Transverse colon (tissue), 4 donors: Measurements from ENCODE around the gene GPBP1. TPM values are rescaled to one million over a fixed set of nuclear protein-coding genes. Genes with fewer than 3 reads are reported as not detected.
A peak's percentile ranks its signal among the peaks of the same experiment; 100 is the strongest.

ENCODE experiments used
- DNase-seq: peaks from one replicate; pipeline ENCODE4 v3.0.0-alpha.2; 2019
- H3K27ac ChIP-seq, 4 donors: fragments of 200-600 bp; sonication (generic); 2 replicates each; pipeline ENCODE4 v1.5.1; 2016 to 2018; ENCODE audit warnings: inconsistent platforms in 4 of 4
- H3K27me3 ChIP-seq: fragments of 200-600 bp; sonication (generic); 2 replicates; pipeline ENCODE4 v1.5.1; 2017; ENCODE audit warnings: inconsistent platforms
- H3K36me3 ChIP-seq, 4 donors: fragments of 200-600 bp; sonication (generic); 2 replicates each; pipeline ENCODE4 v1.5.1; 2017 to 2019; ENCODE audit warnings: inconsistent platforms in 4 of 4
- H3K4me1 ChIP-seq, 4 donors: fragments of 200-600 bp; sonication (generic); 2 replicates each; pipeline ENCODE4 v1.5.1; 2017 to 2020; ENCODE audit warnings: inconsistent platforms in 4 of 4
- H3K4me3 ChIP-seq, 4 donors: fragments of 200-600 bp; sonication (generic); 1 replicate in 1 of 4; 2 replicates in 3 of 4; pipeline versions ENCODE4 v1.5.1 to v1.6.1; 2017 to 2019; ENCODE audit warnings: inconsistent platforms in 4 of 4
- H3K9me3 ChIP-seq, 2 donors: fragments of 200-600 bp; sonication (generic); 2 replicates each; pipeline ENCODE4 v1.5.1; 2017 to 2019; ENCODE audit warnings: inconsistent platforms in 2 of 2
- CTCF ChIP-seq, 5 experiments: fragments of 200-600 bp in 3 of 5; fragments of 450-650 bp in 2 of 5; sonication (generic) in 3 of 5; IDR thresholded peaks; 1 replicate in 2 of 5; 2 replicates in 3 of 5; pipeline ENCODE4 v1.5.1; 2016 to 2017; ENCODE audit warnings: antibody characterized with exemption in 5 of 5, inconsistent platforms in 3 of 5, mild to moderate bottlenecking in 2 of 5, moderate library complexity in 1 of 5
- EP300 ChIP-seq: sonication (generic); formaldehyde crosslinking; IDR thresholded peaks from one replicate; pipeline ENCODE4 v1.6.1; 2017; ENCODE audit warnings: antibody characterized with exemption, low read depth
- POLR2A ChIP-seq: fragments of 450-650 bp; IDR thresholded peaks from one replicate; pipeline ENCODE4 v1.6.1; 2016; ENCODE audit warnings: antibody characterized with exemption, mild to moderate bottlenecking, moderate library complexity
- POLR2AphosphoS5 ChIP-seq, 3 donors: sonication (generic); formaldehyde crosslinking; IDR thresholded peaks; one replicate each; pipeline ENCODE4 v1.6.1; 2016; ENCODE audit warnings: antibody characterized with exemption in 3 of 3
- WGBS, 2 donors: methylation state at CpG; one replicate each; pipeline ENCODE4 v1.1.5; 2018; ENCODE audit warnings: low coverage in 1 of 2; 5-methylcytosine and 5-hydroxymethylcytosine counted together
- in situ Hi-C, 4 donors: fragments of 200-750 bp; cut with MboI; loops; one replicate each; pipeline versions ENCODE4 v1.15.0 to v1.15.1; 2017; ENCODE audit warnings: low sequenced_read_pairs in 3 of 4, low pct_ligation_motif_present in 1 of 4, low pct_unique_long_range_greater_than_20kb in 1 of 4
- intact Hi-C: fragments of 100-400 bp; cut with DNase I; formaldehyde crosslinking; loops from one replicate; pipeline ENCODE4 v1.15.1; 2023; ENCODE audit warnings: low total_unique reads
- total RNA-seq, 4 donors: library from RNA; depleted of rRNA; stranded (reverse); fragments of >200 nt; gene quantifications; one replicate each; pipeline ENCODE4 v1.1.0, GENCODE V29; 2016

The GPBP1 gene
- total RNA-seq, 4 donors from 2014 or later: 36.7 to 95.1 (median 75.6) TPM

GRCh38 chr5:57243286-57244137 is 69.7 kb downstream of the GPBP1 start:
- Histone ChIP-seq H3K4me1 (peaks cover 0 to 23% (median 6%) of the 10 kb centered on the region in 4 donors), H3K9me3 (no peaks in the 10 kb centered on the region), H3K27ac (peak overlapping the region in 2 of 4 donors; percentile 13 to 27), H3K4me3 (no peak overlapping the region), H3K27me3 (no peaks in the 10 kb centered on the region), H3K36me3 (peaks cover 0 to 22% (median 11%) of the 10 kb centered on the region in 4 donors)
- in situ Hi-C loops (no loop called here), intact Hi-C loops (no loop called here)
- 71 to 85% methylated on average over 2 to 6 of the region's 6 CpGs for WGBS, 2 donors
- DNase-seq: peak; percentile 26
- TF ChIP-seq POLR2AphosphoS5 (IDR thresholded peaks at IDR 0.05) (no peak), EP300 (no peak), CTCF (IDR thresholded peaks at IDR 0.05) (no peak), POLR2A (no peak)

GRCh38 chr5:57244331-57244730 is 70.5 kb downstream of the GPBP1 start:
- in situ Hi-C loops (no loop called here), intact Hi-C loops (no loop called here)
- Histone ChIP-seq H3K9me3 (no peaks in the 10 kb centered on the region), H3K36me3 (peaks cover 0 to 27% (median 11%) of the 10 kb centered on the region in 4 donors), H3K27ac (peak overlapping the region in 2 of 4 donors; percentile 13 to 27), H3K4me3 (no peak overlapping the region), H3K4me1 (peaks cover 0 to 23% (median 6%) of the 10 kb centered on the region in 4 donors), H3K27me3 (no peaks in the 10 kb centered on the region)
- no peak for TF ChIP-seq CTCF (IDR thresholded peaks at IDR 0.05)
- TF ChIP-seq POLR2AphosphoS5 (IDR thresholded peaks at IDR 0.05): no peak
- TF ChIP-seq POLR2A: no peak
- TF ChIP-seq EP300: no peak
- DNase-seq: no peak

GRCh38 chr5:57246426-57246825 is 72.6 kb downstream of the GPBP1 start:
- 89 to 97% methylated on average over 2 of the region's 2 CpGs for WGBS, 2 donors
- TF ChIP-seq CTCF (IDR thresholded peaks at IDR 0.05): no peak
- TF ChIP-seq POLR2AphosphoS5 (IDR thresholded peaks at IDR 0.05): no peak
- TF ChIP-seq EP300: no peak
- TF ChIP-seq POLR2A: no peak
- no peak overlapping the region for H3K4me3 ChIP-seq

GRCh38 chr5:57247765-57248164 is 73.9 kb downstream of the GPBP1 start:
- DNase-seq: no peak
- TF ChIP-seq POLR2A: no peak
- no peak for TF ChIP-seq CTCF (IDR thresholded peaks at IDR 0.05)
- TF ChIP-seq POLR2AphosphoS5 (IDR thresholded peaks at IDR 0.05): no peak
- no peak for TF ChIP-seq EP300
- Histone ChIP-seq H3K27me3 (no peaks in the 10 kb centered on the region), H3K9me3 (no peaks in the 10 kb centered on the region), H3K4me3 (no peak overlapping the region), H3K27ac (no peak overlapping the region), H3K36me3 (peaks cover 0 to 51% (median 22%) of the 10 kb centered on the region in 4 donors), H3K4me1 (peaks cover 0 to 15% (median 3%) of the 10 kb centered on the region in 4 donors)
- 95% methylated on average over 2 of the region's 2 CpGs; no CpG with 5 or more reads in 1 of the 2 donors for WGBS, 2 donors
- intact Hi-C loops: no loop called here
- in situ Hi-C loops: no loop called here

More at GRCh38 chr5:57246426-57246825, 72.6 kb downstream of the GPBP1 start:
- Histone ChIP-seq H3K27me3 (no peaks in the 10 kb centered on the region), H3K36me3 (peaks cover 0 to 42% (median 18%) of the 10 kb centered on the region in 4 donors), H3K9me3 (no peaks in the 10 kb centered on the region), H3K4me1 (peaks cover 0 to 19% (median 3%) of the 10 kb centered on the region in 4 donors), H3K27ac (no peak overlapping the region)
- in situ Hi-C loops: no loop called here
- DNase-seq: no peak
- intact Hi-C loops: no loop called here
